Transverse colon (tissue), 3 donors: ENCODE measurements around the gene CEP126.

ENCODE experiments used
- POLR2A ChIP-seq: fragments of 450-650 bp; IDR thresholded peaks from one replicate; pipeline ENCODE4 v1.6.1; 2016; ENCODE audit warnings: antibody characterized with exemption, mild to moderate bottlenecking, moderate library complexity
- TF ChIP-seq, protein P1 (sequence below), 5 experiments: fragments of 200-600 bp in 3 of 5; fragments of 450-650 bp in 2 of 5; sonication (generic) in 3 of 5; IDR thresholded peaks; 1 replicate in 2 of 5; 2 replicates in 3 of 5; pipeline ENCODE4 v1.5.1; 2016 to 2017; ENCODE audit warnings: antibody characterized with exemption in 5 of 5, inconsistent platforms in 3 of 5, mild to moderate bottlenecking in 2 of 5, moderate library complexity in 1 of 5

DNA sequence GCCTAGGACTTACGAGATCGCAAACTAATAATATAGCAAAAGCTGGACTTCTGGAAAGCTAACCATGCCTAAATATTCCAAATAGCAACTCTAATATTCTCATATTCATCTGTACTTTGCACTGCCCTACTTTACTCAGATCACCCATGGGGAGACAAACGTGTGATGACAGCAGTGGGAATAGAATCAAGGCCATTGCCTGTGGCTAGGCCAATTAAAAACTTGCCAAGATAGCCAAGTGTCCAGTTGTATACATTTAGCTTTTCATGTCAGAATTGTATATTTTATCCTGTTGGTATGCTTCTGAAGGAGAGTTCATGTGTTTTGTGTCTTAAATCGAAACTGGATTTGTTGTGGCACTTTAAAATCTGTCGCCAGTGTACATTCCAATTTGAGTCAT is 1.2 kb upstream of the CEP126 start:
- no peak for TF ChIP-seq POLR2A
- TF ChIP-seq, protein P1, sequence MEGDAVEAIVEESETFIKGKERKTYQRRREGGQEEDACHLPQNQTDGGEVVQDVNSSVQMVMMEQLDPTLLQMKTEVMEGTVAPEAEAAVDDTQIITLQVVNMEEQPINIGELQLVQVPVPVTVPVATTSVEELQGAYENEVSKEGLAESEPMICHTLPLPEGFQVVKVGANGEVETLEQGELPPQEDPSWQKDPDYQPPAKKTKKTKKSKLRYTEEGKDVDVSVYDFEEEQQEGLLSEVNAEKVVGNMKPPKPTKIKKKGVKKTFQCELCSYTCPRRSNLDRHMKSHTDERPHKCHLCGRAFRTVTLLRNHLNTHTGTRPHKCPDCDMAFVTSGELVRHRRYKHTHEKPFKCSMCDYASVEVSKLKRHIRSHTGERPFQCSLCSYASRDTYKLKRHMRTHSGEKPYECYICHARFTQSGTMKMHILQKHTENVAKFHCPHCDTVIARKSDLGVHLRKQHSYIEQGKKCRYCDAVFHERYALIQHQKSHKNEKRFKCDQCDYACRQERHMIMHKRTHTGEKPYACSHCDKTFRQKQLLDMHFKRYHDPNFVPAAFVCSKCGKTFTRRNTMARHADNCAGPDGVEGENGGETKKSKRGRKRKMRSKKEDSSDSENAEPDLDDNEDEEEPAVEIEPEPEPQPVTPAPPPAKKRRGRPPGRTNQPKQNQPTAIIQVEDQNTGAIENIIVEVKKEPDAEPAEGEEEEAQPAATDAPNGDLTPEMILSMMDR (IDR thresholded peaks at IDR 0.05): no peak
